ENCODE data around the gene KCNH5.

The KCNH5 gene

GRCh38 chr14:62994096-62994495 lies 51.2 kb downstream of the KCNH5 start:
- DNase-seq = no peak

GRCh38 chr14:62988967-62989366 lies 56.3 kb downstream of the KCNH5 start:
- no peak for DNase-seq

GRCh38 chr14:62983821-62984220 lies 61.4 kb downstream of the KCNH5 start:
- no peak for DNase-seq

GRCh38 chr14:62980693-62981092 lies 64.6 kb downstream of the KCNH5 start:
- no peak for DNase-seq

GRCh38 chr14:62957562-62957961 lies 87.7 kb downstream of the KCNH5 start:
- DNase-seq = no peak

GRCh38 chr14:62956413-62956812 lies 88.8 kb downstream of the KCNH5 start:
- DNase-seq = no peak

GRCh38 chr14:62954165-62954564 lies 91.1 kb downstream of the KCNH5 start:
- DNase-seq = no peak

- DNase-seq = no peak
Measured at GRCh38 chr14:62952226-62952625, 93.0 kb downstream of the KCNH5 start.

- DNase-seq = no peak
Measured at GRCh38 chr14:62947301-62947700, 98.0 kb downstream of the KCNH5 start.

- no peak for DNase-seq
Measured at GRCh38 chr14:62946221-62946620, 99.0 kb downstream of the KCNH5 start.

- no peak for DNase-seq
Measured at GRCh38 chr14:62943202-62943601, 102.1 kb downstream of the KCNH5 start.

GRCh38 chr14:62939970-62940369 lies 105.3 kb downstream of the KCNH5 start:
- DNase-seq = no peak

GRCh38 chr14:62938778-62939177 lies 106.5 kb downstream of the KCNH5 start:
- DNase-seq = no peak

GRCh38 chr14:62934439-62934838 lies 110.8 kb downstream of the KCNH5 start:
- DNase-seq = no peak

GRCh38 chr14:62921466-62921865 lies 123.8 kb downstream of the KCNH5 start:
- DNase-seq = no peak

GRCh38 chr14:62916551-62916950 lies 128.7 kb downstream of the KCNH5 start:
- no peak for DNase-seq

GRCh38 chr14:62914873-62915272 lies 130.4 kb downstream of the KCNH5 start:
- no peak for DNase-seq

- DNase-seq = no peak
Measured at GRCh38 chr14:62914025-62914424, 131.2 kb downstream of the KCNH5 start.

GRCh38 chr14:62908506-62908905 lies 136.8 kb downstream of the KCNH5 start:
- DNase-seq = no peak

GRCh38 chr14:62905566-62905965 lies 139.7 kb downstream of the KCNH5 start:
- DNase-seq = no peak

- DNase-seq = no peak
Measured at GRCh38 chr14:62897771-62898170, 147.5 kb downstream of the KCNH5 start.

GRCh38 chr14:62896932-62897456 lies 148.3 kb downstream of the KCNH5 start:
- no peak for DNase-seq

GRCh38 chr14:62894736-62895135 lies 150.5 kb downstream of the KCNH5 start:
- no peak for DNase-seq

GRCh38 chr14:62889364-62889763 lies 155.9 kb downstream of the KCNH5 start:
- no peak for DNase-seq

- DNase-seq = no peak
Measured at GRCh38 chr14:62886461-62886860, 158.8 kb downstream of the KCNH5 start.

- no peak for DNase-seq
Measured at GRCh38 chr14:62885451-62885850, 159.8 kb downstream of the KCNH5 start.

All from NCI-H2029 (cell line).